Neuronal stem cell (in vitro differentiated cells): ENCODE results near the gene SERPINB3.

Experiments used
- DNase-seq: peaks from one replicate; pipeline ENCODE4 v3.0.0-alpha.2; 2013; ENCODE audit warnings: low spot score
- H2AFZ ChIP-seq: one replicate; pipeline ENCODE4 v1.6.1; 2013; ENCODE audit warnings: mild to moderate bottlenecking, low read length, inconsistent platforms
- H2AK5ac ChIP-seq: 2 replicates; pipeline ENCODE4 v1.6.1; 2013; ENCODE audit warnings: low read depth, mild to moderate bottlenecking, inconsistent platforms, low read length, moderate library complexity, mixed read lengths
- H2BK120ac ChIP-seq: 2 replicates; pipeline ENCODE4 v1.6.1; 2013; ENCODE audit warnings: low read depth, mild to moderate bottlenecking, inconsistent platforms, low read length, moderate library complexity, mixed read lengths
- H2BK12ac ChIP-seq: one replicate; pipeline ENCODE4 v1.6.1; 2013; ENCODE audit warnings: low read length, inconsistent platforms
- H2BK15ac ChIP-seq: 2 replicates; pipeline ENCODE4 v1.6.1; 2013; ENCODE audit warnings: mild to moderate bottlenecking, low read length, inconsistent platforms, mixed read lengths
- H2BK5ac ChIP-seq: one replicate; pipeline ENCODE4 v1.6.1; 2013; ENCODE audit warnings: inconsistent platforms, mild to moderate bottlenecking, low read length, moderate library complexity
- H3K14ac ChIP-seq: one replicate; pipeline ENCODE4 v1.6.1; 2013; ENCODE audit warnings: low read length, inconsistent platforms
- H3K18ac ChIP-seq: 2 replicates; pipeline ENCODE4 v1.6.1; 2013; ENCODE audit warnings: low read length, inconsistent platforms
- H3K23ac ChIP-seq: 2 replicates; pipeline ENCODE4 v1.6.1; 2013; ENCODE audit warnings: low read depth, mild to moderate bottlenecking, mixed read lengths, low read length, inconsistent platforms; ENCODE audit not compliant: poor library complexity
- H3K27ac ChIP-seq: replicated peaks from 3 replicates; pipeline ENCODE4 v1.5.1; 2013; ENCODE audit warnings: low read length, inconsistent platforms
- H3K27me3 ChIP-seq, 3 experiments: 2 replicates each; pipeline ENCODE4 v1.6.1; 2013; ENCODE audit warnings: low read length in 3 of 3, mild to moderate bottlenecking in 2 of 3, inconsistent platforms in 1 of 3, low read depth in 1 of 3, mixed read lengths in 1 of 3, moderate library complexity in 1 of 3; ENCODE audit not compliant: control insufficient read depth in 3 of 3, insufficient read depth in 3 of 3
- H3K36me3 ChIP-seq, 2 donors: replicated peaks in 1 of 2; 2 replicates each; pipeline ENCODE4 v1.6.1; 2013; ENCODE audit warnings: low read length in 2 of 2; ENCODE audit not compliant: control insufficient read depth in 2 of 2, insufficient read depth in 2 of 2
- H3K4ac ChIP-seq: 2 replicates; pipeline ENCODE4 v1.6.1; 2013; ENCODE audit warnings: inconsistent platforms, mild to moderate bottlenecking, low read length, moderate library complexity
- H3K4me1 ChIP-seq, 2 donors: 1 replicate in 1 of 2; 2 replicates in 1 of 2; pipeline ENCODE4 v1.6.1; 2013; ENCODE audit warnings: low read length in 2 of 2, low read depth in 1 of 2; ENCODE audit not compliant: control insufficient read depth in 2 of 2, insufficient read depth in 1 of 2
- H3K4me2 ChIP-seq: one replicate; pipeline ENCODE4 v1.6.1; 2013; ENCODE audit warnings: mild to moderate bottlenecking, low read length, inconsistent platforms; ENCODE audit not compliant: insufficient read depth, poor library complexity, severe bottlenecking
- H3K4me3 ChIP-seq, 2 donors: 2 replicates each; pipeline ENCODE4 v1.5.1; 2013; ENCODE audit warnings: low read length in 2 of 2, mild to moderate bottlenecking in 2 of 2, inconsistent platforms in 1 of 2, moderate library complexity in 1 of 2
- H3K79me1 ChIP-seq: one replicate; pipeline ENCODE4 v1.6.1; 2013; ENCODE audit warnings: low read depth, mild to moderate bottlenecking, inconsistent platforms, low read length, moderate library complexity
- H3K9ac ChIP-seq: one replicate; pipeline ENCODE4 v1.6.1; 2013; ENCODE audit warnings: mild to moderate bottlenecking, low read depth, low read length, inconsistent platforms; ENCODE audit not compliant: poor library complexity
- H3K9me3 ChIP-seq, 2 donors: replicated peaks in 1 of 2; 2 replicates each; pipeline versions ENCODE3 to v1.6.1; 2013; ENCODE audit warnings: low read length in 2 of 2, mild to moderate bottlenecking in 2 of 2, inconsistent platforms in 1 of 2, low read depth in 1 of 2, mixed read lengths in 1 of 2, moderate library complexity in 1 of 2; ENCODE audit not compliant: control insufficient read depth in 2 of 2, insufficient read depth in 1 of 2
- H4K8ac ChIP-seq: one replicate; pipeline ENCODE4 v1.6.1; 2013; ENCODE audit warnings: low read depth, mild to moderate bottlenecking, inconsistent platforms, low read length, moderate library complexity
- H4K91ac ChIP-seq: one replicate; pipeline ENCODE4 v1.6.1; 2013; ENCODE audit warnings: low read length, low read depth, mild to moderate bottlenecking, inconsistent platforms; ENCODE audit not compliant: poor library complexity
- WGBS, 2 donors: extraction: QIAGEN DNeasy Blood & Tissue Kit; methylation state at CpG; one replicate each; pipeline ENCODE4 v1.1.7; 2013; ENCODE audit warnings: missing lambda C conversion rate in 2 of 2, mixed read lengths in 1 of 2; ENCODE audit not compliant: insufficient read length in 2 of 2, insufficient replicate concordance in 1 of 2; ENCODE audit errors: extremely low coverage in 2 of 2; 5-methylcytosine and 5-hydroxymethylcytosine counted together

Gene SERPINB3

DNA sequence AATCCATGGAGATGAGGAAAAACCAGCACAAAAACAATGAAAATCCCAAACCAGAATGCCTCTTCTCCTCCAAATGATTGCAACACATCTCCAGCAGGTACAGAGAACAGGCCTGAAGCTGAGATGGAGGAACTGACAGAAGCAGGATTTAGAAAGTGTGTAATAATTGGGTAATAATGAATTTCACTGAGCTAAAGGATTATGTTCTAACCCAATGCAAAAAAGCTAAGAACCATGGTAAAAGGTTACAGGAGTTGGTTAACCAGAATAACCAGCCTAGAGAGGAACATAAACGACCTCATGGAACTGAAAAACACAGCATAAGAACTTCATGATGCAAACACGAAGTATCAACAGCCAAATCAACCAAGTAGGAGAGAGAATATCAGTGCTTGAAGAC lies 27.4 kb upstream of the SERPINB3 start:
- WGBS, 2 donors, result no CpG with 5 or more reads among the region's 2 CpGs
- Histone ChIP-seq H3K4me3 (no peak overlapping the region), H2AK5ac (no peak overlapping the region)

DNA sequence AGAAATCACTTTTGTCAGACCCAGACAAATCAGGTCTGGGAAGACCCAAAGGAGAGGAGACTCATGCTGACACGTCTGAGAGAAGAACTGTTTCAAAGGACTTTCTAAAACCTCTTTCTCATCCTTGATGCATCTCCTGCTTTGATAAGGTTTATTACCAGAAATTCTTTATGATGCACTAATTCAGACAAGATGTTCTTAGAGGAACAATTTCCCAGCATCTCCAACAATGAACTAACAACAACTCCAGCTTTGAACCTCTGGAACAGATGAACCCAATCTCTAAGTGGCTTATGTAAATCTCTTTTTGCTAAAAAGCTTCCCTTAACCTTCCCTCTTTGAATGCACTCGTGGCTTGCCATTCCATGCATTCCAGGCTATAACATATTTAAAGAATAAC lies 25.2 kb upstream of the SERPINB3 start:
- Histone ChIP-seq H3K27me3 (no peaks in the 10 kb centered on the region), H2BK12ac (no peak overlapping the region), H3K18ac (no peak overlapping the region), H4K91ac (no peak overlapping the region), H2AFZ (no peak overlapping the region), H3K4me2 (no peak overlapping the region), H3K4me1 (peaks cover 0 to 8% of the 10 kb centered on the region in 2 donors), H3K9ac (no peak overlapping the region), H3K4ac (no peak overlapping the region), H3K14ac (no peak overlapping the region), H3K23ac (no peak overlapping the region), H3K4me3 (no peak overlapping the region), H3K79me1 (peaks cover 2% of the 10 kb centered on the region), H2BK5ac (no peak overlapping the region), H2BK120ac (no peak overlapping the region), H3K36me3 (no peaks in the 10 kb centered on the region), H3K9me3 (no peaks in the 10 kb centered on the region), H2BK15ac (no peak overlapping the region), H3K27ac (no peak overlapping the region), H4K8ac (no peak overlapping the region), H2AK5ac (no peak overlapping the region)
- WGBS, 2 donors, result no CpG with 5 or more reads among the region's 2 CpGs
- no peak for DNase-seq

More for the DNA sequence above, 27.4 kb upstream of the SERPINB3 start:
- no peak overlapping the region for H3K4me2 ChIP-seq
- no peaks in the 10 kb centered on the region for H3K27me3 ChIP-seq
- no peak overlapping the region for H3K27ac ChIP-seq
- no peak overlapping the region for H3K14ac ChIP-seq
- no peak overlapping the region for H3K23ac ChIP-seq
- H2BK5ac ChIP-seq, result no peak overlapping the region
- no peak overlapping the region for H2BK120ac ChIP-seq
- H3K36me3 ChIP-seq, result no peaks in the 10 kb centered on the region
- no peak overlapping the region for H3K18ac ChIP-seq
- H3K79me1 ChIP-seq, result peaks cover 2% of the 10 kb centered on the region
- no peak overlapping the region for H2BK15ac ChIP-seq
- peaks cover 0 to 1% of the 10 kb centered on the region in 2 donors for H3K4me1 ChIP-seq
- H3K9me3 ChIP-seq, result no peaks in the 10 kb centered on the region
- no peak overlapping the region for H4K8ac ChIP-seq
- no peak overlapping the region for H3K9ac ChIP-seq
- no peak for DNase-seq
- H2BK12ac ChIP-seq, result no peak overlapping the region
- H3K4ac ChIP-seq, result no peak overlapping the region
- H2AFZ ChIP-seq, result no peak overlapping the region
- H4K91ac ChIP-seq, result no peak overlapping the region

DNA sequence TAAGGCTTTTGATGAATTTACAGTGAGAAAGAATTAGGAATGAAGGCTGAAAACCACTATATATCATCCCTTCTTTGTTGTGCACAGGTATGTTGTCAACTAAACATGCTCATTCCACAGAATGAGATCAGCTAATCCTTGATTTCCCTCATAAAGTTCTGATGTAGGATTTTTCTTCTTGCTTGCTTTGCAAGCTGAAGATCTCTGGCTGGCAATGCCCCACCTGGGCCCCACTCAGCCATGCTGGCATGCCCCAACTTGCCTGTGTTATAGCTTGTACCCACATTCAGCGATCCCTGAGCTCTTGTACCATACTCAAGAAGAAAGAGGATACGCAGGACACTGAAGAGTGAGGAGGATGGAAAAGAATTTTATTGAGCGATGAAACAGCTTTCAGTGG lies 23.0 kb upstream of the SERPINB3 start:
- Histone ChIP-seq H2BK15ac (no peak overlapping the region), H2BK12ac (no peak overlapping the region), H3K79me1 (peaks cover 2% of the 10 kb centered on the region), H3K18ac (no peak overlapping the region), H2BK5ac (no peak overlapping the region), H3K9ac (no peak overlapping the region), H3K4me3 (no peak overlapping the region), H3K9me3 (no peaks in the 10 kb centered on the region), H3K4ac (no peak overlapping the region), H2BK120ac (no peak overlapping the region), H2AFZ (no peak overlapping the region), H3K27me3 (no peaks in the 10 kb centered on the region), H2AK5ac (no peak overlapping the region), H3K4me1 (peaks cover 0 to 8% of the 10 kb centered on the region in 2 donors), H3K23ac (no peak overlapping the region), H3K27ac (no peak overlapping the region), H3K14ac (no peak overlapping the region), H3K4me2 (no peak overlapping the region), H4K91ac (no peak overlapping the region), H4K8ac (no peak overlapping the region), H3K36me3 (no peaks in the 10 kb centered on the region)
- no peak for DNase-seq
- no CpG with 5 or more reads among the region's 3 CpGs for WGBS, 2 donors

- Histone ChIP-seq H2BK120ac (no peak overlapping the region), H2AK5ac (no peak overlapping the region), H3K9me3 (no peaks in the 10 kb centered on the region), H2BK12ac (no peak overlapping the region), H4K91ac (no peak overlapping the region), H2AFZ (no peak overlapping the region), H3K4me1 (peaks cover 0 to 8% of the 10 kb centered on the region in 2 donors), H3K79me1 (peaks cover 2% of the 10 kb centered on the region), H3K27me3 (no peaks in the 10 kb centered on the region), H3K4me2 (no peak overlapping the region), H3K18ac (no peak overlapping the region), H3K23ac (no peak overlapping the region), H2BK15ac (no peak overlapping the region), H4K8ac (no peak overlapping the region), H3K9ac (no peak overlapping the region), H3K14ac (no peak overlapping the region), H2BK5ac (no peak overlapping the region), H3K36me3 (no peaks in the 10 kb centered on the region), H3K27ac (peak overlapping the region; percentile 2), H3K4me3 (no peak overlapping the region), H3K4ac (no peak overlapping the region)
- DNase-seq, result no peak
- WGBS, 2 donors, result no CpG with 5 or more reads among the region's 5 CpGs
Measured at GRCh38 chr18:63683890-63684289, 22.2 kb upstream of the SERPINB3 start.
